ENCODE results near the gene VEGFB. TPM values are rescaled to one million over a fixed set of nuclear protein-coding genes. Genes with fewer than 3 reads are reported as not detected.

Gene VEGFB
- total RNA-seq, 2 donors from 2014 or later = 58.9 to 78.4 TPM

GRCh38 chr11:64202992-64203391, 31.4 kb upstream of the VEGFB start:
- 93 to 96% methylated on average over 9 of the region's 9 CpGs for WGBS, 2 experiments (ENCODE audit: insufficient coverage in 1 of 2, insufficient read length in 1 of 2)
- DNase-seq = no peak
- TF ChIP-seq, protein P1, sequence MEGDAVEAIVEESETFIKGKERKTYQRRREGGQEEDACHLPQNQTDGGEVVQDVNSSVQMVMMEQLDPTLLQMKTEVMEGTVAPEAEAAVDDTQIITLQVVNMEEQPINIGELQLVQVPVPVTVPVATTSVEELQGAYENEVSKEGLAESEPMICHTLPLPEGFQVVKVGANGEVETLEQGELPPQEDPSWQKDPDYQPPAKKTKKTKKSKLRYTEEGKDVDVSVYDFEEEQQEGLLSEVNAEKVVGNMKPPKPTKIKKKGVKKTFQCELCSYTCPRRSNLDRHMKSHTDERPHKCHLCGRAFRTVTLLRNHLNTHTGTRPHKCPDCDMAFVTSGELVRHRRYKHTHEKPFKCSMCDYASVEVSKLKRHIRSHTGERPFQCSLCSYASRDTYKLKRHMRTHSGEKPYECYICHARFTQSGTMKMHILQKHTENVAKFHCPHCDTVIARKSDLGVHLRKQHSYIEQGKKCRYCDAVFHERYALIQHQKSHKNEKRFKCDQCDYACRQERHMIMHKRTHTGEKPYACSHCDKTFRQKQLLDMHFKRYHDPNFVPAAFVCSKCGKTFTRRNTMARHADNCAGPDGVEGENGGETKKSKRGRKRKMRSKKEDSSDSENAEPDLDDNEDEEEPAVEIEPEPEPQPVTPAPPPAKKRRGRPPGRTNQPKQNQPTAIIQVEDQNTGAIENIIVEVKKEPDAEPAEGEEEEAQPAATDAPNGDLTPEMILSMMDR (conservative IDR thresholded peaks at IDR 0.05) = no peak
- H3K4me1 Mint-ChIP-seq = no peaks in the 10 kb centered on the region
- peaks cover 84% of the 10 kb centered on the region for H3K36me3 ChIP-seq (ENCODE audit: control insufficient read depth, insufficient read depth, low read length)
- no peaks in the 10 kb centered on the region for H3K9me3 ChIP-seq (ENCODE audit: control insufficient read depth, low read length)
- H3K36me3 Mint-ChIP-seq (ENCODE audit: low read depth) = peaks cover 60% of the 10 kb centered on the region
- H3K27me3 ChIP-seq (ENCODE audit: control insufficient read depth, insufficient read depth, low read length, poor library complexity, severe bottlenecking) = no peaks in the 10 kb centered on the region
- no peak overlapping the region for H3K9ac ChIP-seq (ENCODE audit: extremely low read depth, low read length, poor library complexity, severe bottlenecking)
- H3K9me3 Mint-ChIP-seq = no peaks in the 10 kb centered on the region
- H3K27ac Mint-ChIP-seq = no peak overlapping the region
- no peak overlapping the region for H3K4me3 Mint-ChIP-seq
- H3K27me3 Mint-ChIP-seq (ENCODE audit: insufficient read depth) = no peaks in the 10 kb centered on the region
- no peak overlapping the region for H3K27ac ChIP-seq (ENCODE audit: low read depth, low read length)
- H3K4me1 ChIP-seq (ENCODE audit: control insufficient read depth, insufficient read depth, low read length) = peaks cover 3% of the 10 kb centered on the region
- no peak overlapping the region for H3K4me3 ChIP-seq (ENCODE audit: low read length)

- Histone ChIP-seq H3K4me1 (ENCODE audit: control insufficient read depth, insufficient read depth, low read length) (peaks cover 3% of the 10 kb centered on the region), H3K9ac (ENCODE audit: extremely low read depth, low read length, poor library complexity, severe bottlenecking) (no peak overlapping the region), H3K36me3 (ENCODE audit: control insufficient read depth, insufficient read depth, low read length) (peaks cover 78% of the 10 kb centered on the region), H3K4me3 (ENCODE audit: low read length) (no peak overlapping the region), H3K9me3 (ENCODE audit: control insufficient read depth, low read length) (no peaks in the 10 kb centered on the region), H3K27me3 (ENCODE audit: control insufficient read depth, insufficient read depth, low read length, poor library complexity, severe bottlenecking) (no peaks in the 10 kb centered on the region), H3K27ac (ENCODE audit: low read depth, low read length) (no peak overlapping the region)
- H3K9me3 Mint-ChIP-seq = no peaks in the 10 kb centered on the region
- H3K27ac Mint-ChIP-seq = no peak overlapping the region
- TF ChIP-seq, protein P1 (conservative IDR thresholded peaks at IDR 0.05) = no peak
- no peaks in the 10 kb centered on the region for H3K4me1 Mint-ChIP-seq
- WGBS, 2 experiments (ENCODE audit: insufficient coverage in 1 of 2, insufficient read length in 1 of 2) = 88 to 94% methylated on average over 24 to 27 of the region's 27 CpGs
- H3K4me3 Mint-ChIP-seq = no peak overlapping the region
- peaks cover 59% of the 10 kb centered on the region for H3K36me3 Mint-ChIP-seq (ENCODE audit: low read depth)
- DNase-seq = no peak
- no peaks in the 10 kb centered on the region for H3K27me3 Mint-ChIP-seq (ENCODE audit: insufficient read depth)
Measured at GRCh38 chr11:64203421-64204079, 30.8 kb upstream of the VEGFB start.

GRCh38 chr11:64204080-64204440, 30.3 kb upstream of the VEGFB start:
- Histone ChIP-seq H3K9me3 (ENCODE audit: control insufficient read depth, low read length) (no peaks in the 10 kb centered on the region), H3K27me3 (ENCODE audit: control insufficient read depth, insufficient read depth, low read length, poor library complexity, severe bottlenecking) (no peaks in the 10 kb centered on the region), H3K36me3 (ENCODE audit: control insufficient read depth, insufficient read depth, low read length) (peaks cover 73% of the 10 kb centered on the region), H3K9ac (ENCODE audit: extremely low read depth, low read length, poor library complexity, severe bottlenecking) (no peak overlapping the region), H3K27ac (ENCODE audit: low read depth, low read length) (no peak overlapping the region), H3K4me3 (ENCODE audit: low read length) (no peak overlapping the region), H3K4me1 (ENCODE audit: control insufficient read depth, insufficient read depth, low read length) (peaks cover 3% of the 10 kb centered on the region)
- 95% methylated on average over 16 of the region's 16 CpGs; no CpG with 5 or more reads in 1 of the 2 experiments for WGBS, 2 experiments (ENCODE audit: insufficient coverage in 1 of 2, insufficient read length in 1 of 2)
- peaks cover 58% of the 10 kb centered on the region for H3K36me3 Mint-ChIP-seq (ENCODE audit: low read depth)
- no peak for DNase-seq
- no peaks in the 10 kb centered on the region for H3K27me3 Mint-ChIP-seq (ENCODE audit: insufficient read depth)
- H3K9me3 Mint-ChIP-seq = no peaks in the 10 kb centered on the region
- H3K27ac Mint-ChIP-seq = peak overlapping the region; percentile 74
- TF ChIP-seq, protein P1 (conservative IDR thresholded peaks at IDR 0.05) = no peak
- no peak overlapping the region for H3K4me3 Mint-ChIP-seq
- no peaks in the 10 kb centered on the region for H3K4me1 Mint-ChIP-seq

Data from endodermal cell (in vitro differentiated cells).